Astrocyte of the hippocampus (primary cell): ENCODE results near the gene UBXN4.
A peak's percentile ranks its signal among the peaks of the same experiment; 100 is the strongest.
"Not testable (repeated sequence)": the region's sequence is repeated elsewhere in the genome, so short reads cannot be mapped to it uniquely, and the experiment has no call there.

Experiments
- DNase-seq: peaks from one replicate; pipeline ENCODE4 v3.0.0; 2011; ENCODE audit warnings: low read depth, low spot score

The UBXN4 gene, protein sequence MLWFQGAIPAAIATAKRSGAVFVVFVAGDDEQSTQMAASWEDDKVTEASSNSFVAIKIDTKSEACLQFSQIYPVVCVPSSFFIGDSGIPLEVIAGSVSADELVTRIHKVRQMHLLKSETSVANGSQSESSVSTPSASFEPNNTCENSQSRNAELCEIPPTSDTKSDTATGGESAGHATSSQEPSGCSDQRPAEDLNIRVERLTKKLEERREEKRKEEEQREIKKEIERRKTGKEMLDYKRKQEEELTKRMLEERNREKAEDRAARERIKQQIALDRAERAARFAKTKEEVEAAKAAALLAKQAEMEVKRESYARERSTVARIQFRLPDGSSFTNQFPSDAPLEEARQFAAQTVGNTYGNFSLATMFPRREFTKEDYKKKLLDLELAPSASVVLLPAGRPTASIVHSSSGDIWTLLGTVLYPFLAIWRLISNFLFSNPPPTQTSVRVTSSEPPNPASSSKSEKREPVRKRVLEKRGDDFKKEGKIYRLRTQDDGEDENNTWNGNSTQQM

GRCh38 chr2:135741395-135742324 is at the start of gene UBXN4:
TSS of gene UBXN4 (plus strand) at chr2:135741855. CDS start at chr2:135741930, 75 bp downstream.
- peak; percentile 100 for DNase-seq

DNA sequence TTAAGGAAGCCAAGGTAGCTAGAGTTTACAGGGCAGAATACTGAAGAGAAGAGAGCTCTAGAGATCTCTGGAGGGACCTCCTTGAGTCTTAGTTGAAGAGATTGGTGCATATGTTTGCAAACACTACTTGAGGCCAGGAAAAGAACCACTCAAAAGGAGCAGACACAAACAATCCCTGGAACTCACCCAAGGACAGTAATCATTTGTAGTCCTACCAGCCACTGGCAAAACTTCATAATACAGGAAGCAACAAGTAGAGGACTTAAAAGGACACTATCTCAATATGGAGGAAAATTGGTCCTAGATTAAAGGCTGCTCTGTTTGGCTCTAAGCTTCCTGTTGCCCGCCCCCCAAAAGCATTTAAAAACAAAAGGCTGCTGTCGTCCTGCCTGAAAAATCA is 46.9 kb upstream of the UBXN4 start:
- peak; percentile 16 for DNase-seq

DNA sequence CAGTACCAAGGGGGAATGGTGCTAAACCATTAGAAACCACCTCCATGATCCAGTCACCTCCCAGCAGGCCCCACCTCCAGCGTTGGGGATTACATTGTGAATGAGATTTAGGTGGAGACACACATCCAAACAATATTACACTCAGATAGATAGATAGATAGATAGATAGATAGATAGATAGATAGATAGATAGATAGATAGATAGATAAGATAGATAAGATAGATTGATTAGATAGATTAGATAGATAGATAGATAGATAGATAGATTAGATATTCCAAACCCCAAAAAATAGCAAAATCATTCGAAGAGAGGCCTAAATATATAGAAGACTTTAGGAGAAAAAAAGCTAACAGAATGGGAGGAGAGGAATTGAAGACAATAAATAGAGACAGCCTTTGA is 42.8 kb upstream of the UBXN4 start:
- DNase-seq = no peak

DNA sequence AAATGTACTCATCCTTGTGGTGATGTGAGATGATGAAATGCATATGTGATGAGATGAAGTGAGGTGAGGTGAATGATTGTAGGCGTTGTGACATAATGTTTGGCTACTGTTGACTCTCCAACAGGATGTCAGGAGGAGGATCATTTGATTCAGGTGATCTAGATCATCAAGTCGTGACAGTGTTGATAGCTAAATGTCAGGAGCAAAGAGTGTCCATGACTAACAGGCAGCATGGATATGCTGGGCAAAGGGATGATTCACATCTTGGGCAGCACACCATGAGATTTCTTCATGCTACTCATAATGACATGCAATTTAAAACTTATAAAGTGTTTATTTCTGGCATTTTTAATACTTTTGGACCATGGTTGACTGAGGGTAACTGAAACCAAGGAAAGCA is 40.2 kb upstream of the UBXN4 start:
- DNase-seq = peak; percentile 19

GRCh38 chr2:135703300-135703699 is 38.4 kb upstream of the UBXN4 start:
- no peak for DNase-seq

- not testable (repeated sequence) for DNase-seq
Observed at GRCh38 chr2:135704075-135704474, 37.6 kb upstream of the UBXN4 start.

DNA sequence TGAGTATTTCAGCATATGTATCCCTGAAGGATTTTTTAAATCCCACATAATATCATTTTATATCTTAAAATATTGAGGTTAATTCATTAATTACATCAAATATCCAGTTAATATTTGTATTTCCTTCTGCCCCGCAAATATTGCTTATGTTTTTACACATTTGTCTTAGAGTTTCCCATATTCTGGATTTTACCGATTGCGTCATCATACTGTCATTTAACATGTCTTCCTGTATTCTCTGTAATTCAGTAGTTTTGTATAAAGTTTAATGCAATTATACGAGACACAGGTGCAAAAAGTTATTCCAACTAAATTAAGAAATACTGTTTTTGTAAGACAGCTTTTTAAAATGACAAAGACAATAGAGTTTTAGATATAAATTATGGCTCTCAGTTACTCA is 33.5 kb upstream of the UBXN4 start:
- DNase-seq = no peak

- peak; percentile 76 for DNase-seq
Observed at GRCh38 chr2:135709992-135710391, 31.7 kb upstream of the UBXN4 start.

DNA sequence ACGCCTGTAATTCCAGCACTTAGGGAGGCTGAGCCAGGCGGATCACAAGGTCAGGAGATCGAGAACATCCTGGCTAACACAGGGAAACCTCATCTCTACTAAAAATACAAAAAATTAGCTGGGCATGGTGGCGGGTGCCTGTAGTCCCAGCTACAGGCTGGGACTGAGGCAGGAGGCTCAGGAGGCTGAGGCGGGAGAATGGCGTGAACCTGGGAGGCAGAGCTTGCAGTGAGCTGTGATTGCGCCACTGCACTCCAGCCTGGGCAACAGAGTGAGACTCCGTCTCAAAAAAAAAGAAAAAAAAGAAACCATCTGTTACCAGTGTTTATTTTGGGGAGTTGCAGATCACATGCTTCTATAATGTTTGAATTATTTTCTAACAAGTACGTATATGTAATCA is 26.6 kb upstream of the UBXN4 start:
- DNase-seq = not testable (repeated sequence)

DNA sequence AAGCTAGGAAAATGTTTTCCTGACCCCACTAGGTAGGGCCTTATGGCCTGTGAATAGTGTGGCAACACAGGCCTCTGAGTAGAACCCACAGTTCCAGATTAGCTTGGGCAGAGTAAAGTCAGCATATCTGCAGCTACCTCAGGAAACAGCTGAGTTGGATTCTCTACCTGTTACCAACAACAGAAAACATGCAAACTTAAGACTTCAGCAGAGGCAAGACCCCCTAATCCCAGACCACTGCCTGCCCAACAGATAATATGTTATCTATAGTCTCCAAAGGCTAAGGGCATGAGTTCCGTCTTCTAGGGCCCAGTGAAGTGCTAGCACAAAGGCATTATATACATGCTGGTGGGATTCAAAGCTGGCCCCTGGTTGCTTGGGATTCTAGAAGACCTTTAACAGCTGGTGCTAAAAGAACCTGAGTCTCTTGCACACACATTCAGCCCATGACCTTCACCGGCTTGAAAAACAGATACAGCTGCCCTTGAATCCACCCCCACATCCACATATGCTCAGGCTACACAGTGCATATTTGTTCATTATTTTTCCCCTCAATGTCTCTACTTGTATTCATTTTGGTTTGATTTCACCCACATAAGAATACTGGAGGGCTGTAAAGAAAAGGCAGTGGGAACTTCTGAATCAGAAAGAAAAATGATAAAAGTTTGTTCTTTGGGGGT is 13.5 kb upstream of the UBXN4 start:
- DNase-seq = no peak

GRCh38 chr2:135732561-135732960 is 9.1 kb upstream of the UBXN4 start:
- no peak for DNase-seq

GRCh38 chr2:135733045-135733444 is 8.6 kb upstream of the UBXN4 start:
- no peak for DNase-seq

- DNase-seq = no peak
Observed at GRCh38 chr2:135736546-135736945, 5.1 kb upstream of the UBXN4 start.

- DNase-seq = no peak
Observed at GRCh38 chr2:135740206-135740605, 1.4 kb upstream of the UBXN4 start.

GRCh38 chr2:135741043-135741394 is 636 bp upstream of the UBXN4 start:
- DNase-seq = no peak

- DNase-seq = peak; percentile 74
Observed at GRCh38 chr2:135742325-135742757, 686 bp downstream of the UBXN4 start.

- DNase-seq = peak; percentile 13
Observed at GRCh38 chr2:135743860-135744259, 2.2 kb downstream of the UBXN4 start.

GRCh38 chr2:135744760-135745314 is 3.2 kb downstream of the UBXN4 start:
- DNase-seq = peak; percentile 23

- peak; percentile 60 for DNase-seq
Observed at GRCh38 chr2:135745545-135745944, 3.9 kb downstream of the UBXN4 start.

DNA sequence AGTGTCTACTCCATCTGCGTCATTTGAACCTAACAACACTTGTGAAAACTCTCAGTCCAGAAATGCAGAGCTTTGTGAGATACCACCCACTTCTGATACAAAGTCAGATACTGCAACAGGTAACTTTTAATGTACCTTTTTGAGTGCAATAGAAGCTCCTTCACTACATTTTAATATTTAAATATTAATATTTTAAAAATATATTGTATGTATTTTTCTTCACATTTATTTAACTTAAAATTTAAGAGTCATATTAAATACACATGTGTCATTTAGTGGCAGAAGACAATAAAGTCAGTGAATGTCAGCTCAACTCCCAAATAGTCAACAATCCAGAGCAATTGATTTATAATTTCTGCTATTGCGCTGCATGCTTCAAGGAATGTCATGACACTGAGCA is 13.9 kb downstream of the UBXN4 start:
- no peak for DNase-seq

DNA sequence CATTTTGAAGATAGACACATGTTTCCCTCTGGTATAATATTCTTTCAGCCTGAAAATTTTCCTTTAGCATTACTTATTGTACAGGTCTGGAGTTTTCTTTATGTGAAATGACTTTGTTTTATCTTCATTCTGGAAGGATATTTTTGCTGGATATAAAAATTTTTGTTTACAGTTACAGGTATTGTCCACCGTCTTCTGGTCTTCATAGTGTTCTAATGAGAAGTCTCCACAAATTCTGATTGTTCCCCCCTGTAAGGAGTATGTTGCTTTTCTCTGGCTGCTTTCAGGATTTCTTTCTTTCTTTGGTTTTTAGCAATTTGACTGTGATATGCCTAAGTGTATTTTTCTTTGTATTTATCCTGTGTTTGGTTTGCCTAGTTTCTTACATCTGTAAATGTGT is 15.0 kb downstream of the UBXN4 start:
- DNase-seq = no peak
